A549 (cell line): ENCODE measurements around the gene GPBP1L1. TPM values are rescaled to one million over a fixed set of nuclear protein-coding genes. Genes with fewer than 3 reads are reported as not detected.

Experiments used
- ATAC-seq, 2 experiments: fragments of 200-7000 bp in 1 of 2; fragments of >200 bp in 1 of 2; cut with Nextera tagmentation in 1 of 2; cut with Tn5 transposase in 1 of 2; 3 replicates each; pipeline versions ENCODE4 v1.8.0 to v1.9.1; 2018 to 2020; ENCODE audit warnings: mild to moderate bottlenecking in 1 of 2, moderate library complexity in 1 of 2
- CTCF ChIA-PET: fragments of 300-600 bp; sonication (Branson Sonifier 250); formaldehyde crosslinking; extraction: SDS; loops from one replicate; lab custom pipeline; 2021; ENCODE audit warnings: antibody characterized with exemption, inconsistent platforms; lab: Yijun Ruan, JAX
- POLR2A ChIA-PET: fragments of 350-600 bp; formaldehyde crosslinking; extraction: SDS; loops from one replicate; lab custom pipeline; 2021; ENCODE audit warnings: antibody characterized with exemption, inconsistent platforms; lab: Yijun Ruan, JAX
- DNase-seq, 2 experiments: peaks; one replicate each; pipeline versions ENCODE4 v3.0.0 to v3.0.0-alpha.2; 2011 to 2016; ENCODE audit warnings: low read depth in 1 of 2, low spot score in 1 of 2
- FAIRE-seq: peaks from 2 replicates; lab custom pipeline; 2011; peaks lifted over from hg19 to GRCh38; lab: Jason Lieb, UNC
- H3K27ac ChIP-seq, 2 experiments: fragments of >200 bp; sonication (Bioruptor Twin); formaldehyde crosslinking; 3 replicates each; pipeline ENCODE4 v1.5.1; 2016 to 2017
- H3K4me1 ChIP-seq: fragments of >200 bp; sonication (Bioruptor Twin); formaldehyde crosslinking; 3 replicates; pipeline ENCODE4 v1.6.1; 2016
- H3K4me2 ChIP-seq: fragments of >200 bp; sonication (Bioruptor Twin); formaldehyde crosslinking; 3 replicates; pipeline ENCODE4 v1.6.1; 2016
- H3K4me3 ChIP-seq: fragments of >200 bp; sonication (Bioruptor Twin); formaldehyde crosslinking; 3 replicates; pipeline ENCODE4 v1.5.1; 2016
- H3K9me3 ChIP-seq: fragments of >200 bp; sonication (Bioruptor Twin); formaldehyde crosslinking; 3 replicates; pipeline ENCODE4 v1.6.1; 2016
- BCL3 ChIP-seq: fragments of >200 bp; sonication (Bioruptor Twin); formaldehyde crosslinking; IDR thresholded peaks from 3 replicates; pipeline ENCODE4 v1.6.1; 2016
- CBX8 ChIP-seq: fragments of 200-600 bp; sonication (generic); IDR thresholded peaks from 2 replicates; pipeline ENCODE4 v1.6.1; 2016
- CTCF ChIP-seq: fragments of >200 bp; sonication (Bioruptor Twin); formaldehyde crosslinking; IDR thresholded peaks from 3 replicates; pipeline ENCODE4 v1.5.1; 2016
- EHMT2 ChIP-seq: fragments of 200-600 bp; sonication (generic); IDR thresholded peaks from 2 replicates; pipeline ENCODE4 v1.6.1; 2016; ENCODE audit warnings: antibody characterized with exemption, low read depth, mild to moderate bottlenecking, moderate library complexity
- ELK1 ChIP-seq: fragments of 150-350 bp; IDR thresholded peaks from 2 replicates; pipeline ENCODE4 v1.6.1; 2014; ENCODE audit warnings: low read depth, mild to moderate bottlenecking, low read length
- EP300 ChIP-seq, 2 experiments: fragments of >200 bp; sonication (Bioruptor Twin); formaldehyde crosslinking; IDR thresholded peaks; 2 replicates in 1 of 2; 3 replicates in 1 of 2; pipeline ENCODE4 v1.6.1; 2016 to 2017
- ESRRA ChIP-seq: fragments of 150-350 bp; IDR thresholded peaks from 2 replicates; pipeline ENCODE4 v1.6.1; 2014; ENCODE audit warnings: mild to moderate bottlenecking, low read length, borderline replicate concordance
- FOSB ChIP-seq: fragments of 250-450 bp; sonication (Bioruptor Pico); IDR thresholded peaks from 2 replicates; pipeline ENCODE4 v1.5.0; 2020; ENCODE audit warnings: mild to moderate bottlenecking, moderate library complexity
- FOSL2 ChIP-seq, 2 experiments: fragments of 450-650 bp in 1 of 2; fragments of >200 bp in 1 of 2; sonication (Bioruptor Twin) in 1 of 2; formaldehyde crosslinking; IDR thresholded peaks; 2 replicates each; pipeline versions ENCODE4 v1.5.0 to v1.6.1; 2016 to 2020; ENCODE audit warnings: mild to moderate bottlenecking in 1 of 2, moderate library complexity in 1 of 2
- HDAC2 ChIP-seq: fragments of 200-600 bp; sonication (generic); IDR thresholded peaks from 2 replicates; pipeline ENCODE4 v1.6.1; 2016
- HOXB5 ChIP-seq: fragments of 250-450 bp; sonication (Bioruptor Pico); IDR thresholded peaks from 2 replicates; pipeline ENCODE4 v1.5.0; 2020; ENCODE audit warnings: mild to moderate bottlenecking, moderate library complexity
- JUN ChIP-seq, 2 experiments: fragments of >200 bp; sonication (Bioruptor Twin); formaldehyde crosslinking; IDR thresholded peaks; 2 replicates in 1 of 2; 3 replicates in 1 of 2; pipeline ENCODE4 v1.6.1; 2016 to 2017
- JUNB ChIP-seq: fragments of >200 bp; sonication (Bioruptor Twin); formaldehyde crosslinking; IDR thresholded peaks from 2 replicates; pipeline ENCODE4 v1.6.1; 2016
- KDM1A ChIP-seq: fragments of 200-600 bp; sonication (generic); IDR thresholded peaks from 2 replicates; pipeline ENCODE4 v1.6.1; 2016; ENCODE audit warnings: low read depth, mild to moderate bottlenecking
- MAFK ChIP-seq: fragments of 450-650 bp; IDR thresholded peaks from 2 replicates; pipeline ENCODE4 v1.6.1; 2014; ENCODE audit not compliant: partially characterized antibody
- MAZ ChIP-seq: fragments of 150-350 bp; IDR thresholded peaks from 2 replicates; pipeline ENCODE4 v1.6.1; 2014; ENCODE audit warnings: antibody characterized with exemption, low read depth, low read length, borderline replicate concordance
- POLR2A ChIP-seq: IDR thresholded peaks from 2 replicates; pipeline ENCODE4 v1.6.1; 2012; ENCODE audit warnings: mild to moderate bottlenecking, low read length
- RCOR1 ChIP-seq: fragments of 150-350 bp; IDR thresholded peaks from 2 replicates; pipeline ENCODE4 v1.6.1; 2014; ENCODE audit warnings: antibody characterized with exemption, low read length, low read depth
- RFX5 ChIP-seq: fragments of 450-650 bp; IDR thresholded peaks from 2 replicates; pipeline ENCODE4 v1.7.1; 2014; ENCODE audit warnings: antibody characterized with exemption, mild to moderate bottlenecking, moderate library complexity
- SMC3 ChIP-seq: fragments of >200 bp; sonication (Bioruptor Twin); formaldehyde crosslinking; IDR thresholded peaks from 3 replicates; pipeline ENCODE4 v1.6.1; 2018; ENCODE audit warnings: inconsistent platforms
- WGBS: methylation state at CpG from one replicate; pipeline ENCODE4 v1.1.6; 2017; ENCODE audit errors: missing lambda C conversion rate; 5-methylcytosine and 5-hydroxymethylcytosine counted together
- polyA plus RNA-seq, 4 experiments: library from polyadenylated mRNA; depleted of rRNA in 3 of 4; stranded (reverse); fragments of >200 nt; fragmentation: RNase III in 1 of 4; extraction: RNeasy Plus Mini Kit Qiagen cat#74134 plus additional on column Dnase treatment in 1 of 4; gene quantifications; 2 replicates in 3 of 4; 3 replicates in 1 of 4; pipeline ENCODE4 v1.2.3, GENCODE V29; 2011 to 2017
- TF ChIP-seq, protein P1 (sequence below): fragments of 450-650 bp; IDR thresholded peaks from 2 replicates; pipeline ENCODE4 v1.6.1; 2014; ENCODE audit warnings: antibody characterized with exemption
- TF ChIP-seq, protein P2 (sequence below): fragments of 250-450 bp; sonication (Bioruptor Pico); IDR thresholded peaks from 2 replicates; pipeline ENCODE4 v1.5.0; 2020; ENCODE audit warnings: low read depth, mild to moderate bottlenecking, moderate library complexity

Gene GPBP1L1
- polyA plus RNA-seq, 2 of the 4 experiments (the other 2 are of a cell fraction): 50.9 to 74.0 TPM

DNA sequence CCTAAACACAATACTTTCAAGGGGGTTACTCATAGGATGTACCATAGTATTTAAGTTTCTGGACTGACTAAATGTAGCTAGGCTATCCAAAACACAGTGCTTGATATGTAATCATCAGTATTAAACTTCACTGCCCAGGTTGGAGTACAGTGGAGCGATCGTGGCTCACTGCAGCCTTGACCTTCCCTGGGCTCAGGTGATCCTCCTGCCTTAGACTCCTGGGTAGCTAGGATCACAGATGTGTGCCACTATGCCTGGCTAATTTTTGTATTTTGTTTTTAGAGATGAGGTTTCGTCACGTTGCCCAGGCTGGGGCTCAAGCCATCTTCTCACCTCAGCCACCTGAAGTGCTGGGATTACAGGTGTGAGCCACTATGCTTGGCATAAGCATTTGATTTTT lies 91.9 kb downstream of the GPBP1L1 start:
- 98% methylated on average over 4 of the region's 4 CpGs for WGBS

DNA sequence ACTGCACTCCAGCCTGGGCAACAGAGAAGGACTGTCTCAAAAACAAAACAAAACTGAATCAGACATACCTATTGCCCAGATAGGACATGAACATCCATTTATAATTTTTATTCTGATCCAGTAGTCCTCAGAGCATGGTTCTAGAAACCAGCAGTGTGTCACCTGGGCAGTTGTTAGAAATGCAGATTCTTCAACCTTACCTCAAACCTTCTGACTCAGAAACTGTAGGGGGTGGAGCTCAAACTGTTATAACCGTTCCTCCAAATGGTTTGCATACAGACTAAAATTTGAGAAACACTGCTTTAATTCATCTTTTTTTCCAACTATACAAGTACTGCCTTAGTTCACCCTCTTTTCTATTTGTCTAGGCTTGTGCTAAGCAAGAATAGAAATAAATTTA lies 96.5 kb downstream of the GPBP1L1 start:
- Histone ChIP-seq H3K4me3 (no peak overlapping the region), H3K4me1 (peaks cover 16% of the 10 kb centered on the region; the same call in 2 of the 3 replicates)
- 47% methylated on average over 1 of the region's 1 CpG for WGBS
- FAIRE-seq (no peak), ATAC-seq (no peak)
- CTCF ChIA-PET: no interaction called here
- TF ChIP-seq HDAC2 (no peak), BCL3 (no peak), KDM1A (no peak)
- TF ChIP-seq, all 56 proteins: peak for 0
- no peak for DNase-seq
- POLR2A ChIA-PET: no interaction called here
- Histone ChIP-seq H3K27ac (no peak overlapping the region), H3K9me3 (no peaks in the 10 kb centered on the region), H3K4me2 (peak overlapping the region; percentile 1; the same call in 1 of the 3 replicates)

More for the DNA sequence above, 91.9 kb downstream of the GPBP1L1 start:
- Histone ChIP-seq H3K4me1 (0 out of 3 replicates have a peak, but pooled peaks cover 3% of the 10 kb centered on the region), H3K4me3 (no peak overlapping the region), H3K9me3 (no peaks in the 10 kb centered on the region), H3K27ac (no peak overlapping the region), H3K4me2 (no peak overlapping the region)
- no peak for DNase-seq
- FAIRE-seq: no peak
- ATAC-seq: no peak; a peak in 1 of 6 replicates
- CTCF ChIA-PET: no interaction called here
- POLR2A ChIA-PET: interaction anchor here (1.0 kb wide), 1 partner anchor 10 kb away, joined by 3 read pairs; no protein-coding TSS in a partner anchor
- TF ChIP-seq MAFK (no peak), CBX8 (no peak), CTCF (no peak), JUNB (no peak), RFX5 (no peak), ESRRA (no peak), HOXB5 (CRISPR knock-in tag) (no peak), FOSL2 (IDR thresholded peaks at IDR 0.05) (no peak), FOSL2 (CRISPR knock-in tag; IDR thresholded peaks at IDR 0.05) (no peak), POLR2A (no peak), HDAC2 (no peak), FOSB (CRISPR knock-in tag) (no peak), MAZ (no peak), JUN (IDR thresholded peaks at IDR 0.05) (no peak), ELK1 (no peak), KDM1A (no peak)
- TF ChIP-seq, protein P1, sequence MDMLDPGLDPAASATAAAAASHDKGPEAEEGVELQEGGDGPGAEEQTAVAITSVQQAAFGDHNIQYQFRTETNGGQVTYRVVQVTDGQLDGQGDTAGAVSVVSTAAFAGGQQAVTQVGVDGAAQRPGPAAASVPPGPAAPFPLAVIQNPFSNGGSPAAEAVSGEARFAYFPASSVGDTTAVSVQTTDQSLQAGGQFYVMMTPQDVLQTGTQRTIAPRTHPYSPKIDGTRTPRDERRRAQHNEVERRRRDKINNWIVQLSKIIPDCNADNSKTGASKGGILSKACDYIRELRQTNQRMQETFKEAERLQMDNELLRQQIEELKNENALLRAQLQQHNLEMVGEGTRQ: no peak
- TF ChIP-seq, protein P2, sequence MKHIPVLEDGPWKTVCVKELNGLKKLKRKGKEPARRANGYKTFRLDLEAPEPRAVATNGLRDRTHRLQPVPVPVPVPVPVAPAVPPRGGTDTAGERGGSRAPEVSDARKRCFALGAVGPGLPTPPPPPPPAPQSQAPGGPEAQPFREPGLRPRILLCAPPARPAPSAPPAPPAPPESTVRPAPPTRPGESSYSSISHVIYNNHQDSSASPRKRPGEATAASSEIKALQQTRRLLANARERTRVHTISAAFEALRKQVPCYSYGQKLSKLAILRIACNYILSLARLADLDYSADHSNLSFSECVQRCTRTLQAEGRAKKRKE (CRISPR knock-in tag): no peak

DNA sequence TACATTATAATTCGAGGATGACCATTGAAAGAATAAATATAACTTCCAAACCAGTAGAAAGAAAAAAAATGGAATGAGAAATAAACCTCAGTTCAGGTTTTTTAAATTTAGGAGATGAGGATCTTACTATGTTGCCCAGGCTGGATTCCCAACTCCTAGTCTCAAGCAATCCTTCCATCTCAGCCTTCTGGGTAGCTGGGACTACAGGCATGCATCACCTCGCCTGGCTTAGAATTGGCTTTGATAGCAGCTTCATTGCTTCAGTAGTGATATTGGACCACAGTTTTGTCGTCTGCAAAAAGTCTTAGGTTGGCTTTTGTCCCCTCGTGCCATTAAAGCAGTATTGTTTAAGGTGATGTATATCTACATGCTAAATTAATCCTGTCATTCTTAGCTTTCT lies 99.6 kb downstream of the GPBP1L1 start:
- Histone ChIP-seq H3K9me3 (no peaks in the 10 kb centered on the region), H3K27ac (no peak overlapping the region), H3K4me1 (peaks cover 16% of the 10 kb centered on the region; the same call in 2 of the 3 replicates), H3K4me2 (peak overlapping the region; percentile 94), H3K4me3 (no peak overlapping the region)
- ChIA-PET CTCF (interaction anchor here (0.6 to 0.8 kb wide), 2 partner anchors 87 to 94 kb away, joined by 3 to 5 read pairs; no protein-coding TSS in a partner anchor), POLR2A (no interaction called here)
- no peak for FAIRE-seq
- DNase-seq: no peak
- TF ChIP-seq EP300 (IDR thresholded peaks at IDR 0.05) (no peak), SMC3 (no peak), RCOR1 (no peak), MAFK (no peak), EHMT2 (no peak)
- TF ChIP-seq, protein P1: no peak
- ATAC-seq: no peak
- 71% methylated on average over 4 of the region's 4 CpGs for WGBS
